Endothelial cell of hepatic sinusoid (primary cell): ENCODE results near the gene RGP1.

Source experiments
- in situ Hi-C: cut with HindIII; loops from 2 replicates; pipeline ENCODE4 v1.10.0; 2017; ENCODE audit warnings: low sequenced_read_pairs

Gene RGP1

DNA sequence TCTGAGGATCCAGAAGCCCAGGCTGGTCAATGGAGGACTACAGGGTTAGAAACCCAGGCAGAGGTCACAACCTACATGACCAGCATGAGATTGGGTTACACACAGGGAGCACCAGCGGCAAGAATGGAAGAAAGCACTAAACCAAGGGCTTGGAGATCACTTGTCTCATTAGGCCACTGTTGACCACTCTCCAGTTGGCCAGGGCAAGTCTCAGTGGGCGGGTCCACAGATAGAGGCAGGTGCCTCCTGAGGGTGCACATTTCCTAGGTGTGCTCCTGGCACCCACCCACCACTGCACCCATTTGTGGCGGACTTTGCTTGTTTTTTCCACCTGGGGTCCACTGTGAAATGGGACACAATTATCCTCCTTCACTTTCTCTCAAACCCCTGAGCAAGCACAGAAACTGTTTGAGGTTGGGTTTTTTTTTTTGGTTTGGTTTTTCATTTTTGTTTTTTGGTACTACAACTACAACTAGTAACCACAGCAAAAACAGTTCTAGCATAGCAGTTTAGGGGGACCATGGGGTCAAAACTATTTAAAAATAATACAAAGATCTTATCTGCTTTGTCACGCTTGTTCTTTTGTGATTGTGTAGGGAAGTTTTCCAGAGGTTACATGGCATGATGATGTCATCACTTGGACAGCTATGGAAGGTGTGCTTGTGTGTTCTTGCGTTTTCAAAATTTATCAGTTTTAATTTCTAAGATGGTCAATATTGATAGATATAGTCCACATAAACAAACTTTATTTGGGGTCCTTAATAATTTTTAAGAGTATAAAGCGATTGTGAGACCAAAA lies 48.4 kb downstream of the RGP1 start:
- in situ Hi-C loops, result no loop called here

DNA sequence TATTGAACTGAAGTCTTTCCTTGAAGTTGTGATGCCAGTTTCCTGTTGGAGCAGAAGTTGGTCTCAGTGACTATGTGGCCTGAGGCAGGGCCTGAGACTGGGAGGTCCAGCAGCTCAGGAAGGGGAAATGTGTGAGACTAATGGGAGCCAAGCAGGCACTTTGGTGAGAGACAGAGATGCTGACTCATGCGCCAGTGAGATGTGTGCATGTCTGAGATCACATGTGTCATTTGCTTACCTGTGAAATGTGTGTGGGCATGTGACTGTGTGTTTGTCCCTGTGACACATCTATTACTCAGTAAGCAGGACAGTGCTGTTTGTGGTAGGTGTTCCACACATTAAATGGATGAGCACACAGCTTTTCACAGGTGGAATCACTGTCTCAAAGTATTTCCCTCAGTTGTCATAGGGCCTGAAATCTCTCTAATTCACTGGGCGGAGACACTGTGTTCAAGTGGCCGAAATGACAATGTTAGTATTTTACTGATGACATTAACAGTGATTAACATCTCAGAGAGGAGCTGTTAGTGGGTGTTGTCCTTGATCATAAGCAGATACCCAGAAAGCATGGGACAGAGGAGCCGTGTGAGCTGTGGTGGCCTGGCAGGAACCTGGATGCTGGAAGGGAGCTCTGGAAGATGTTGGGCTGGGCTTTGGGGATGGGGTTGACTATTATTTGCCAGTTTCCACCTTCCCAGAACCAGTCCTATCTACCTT lies 49.7 kb downstream of the RGP1 start:
- in situ Hi-C loops, result no loop called here

DNA sequence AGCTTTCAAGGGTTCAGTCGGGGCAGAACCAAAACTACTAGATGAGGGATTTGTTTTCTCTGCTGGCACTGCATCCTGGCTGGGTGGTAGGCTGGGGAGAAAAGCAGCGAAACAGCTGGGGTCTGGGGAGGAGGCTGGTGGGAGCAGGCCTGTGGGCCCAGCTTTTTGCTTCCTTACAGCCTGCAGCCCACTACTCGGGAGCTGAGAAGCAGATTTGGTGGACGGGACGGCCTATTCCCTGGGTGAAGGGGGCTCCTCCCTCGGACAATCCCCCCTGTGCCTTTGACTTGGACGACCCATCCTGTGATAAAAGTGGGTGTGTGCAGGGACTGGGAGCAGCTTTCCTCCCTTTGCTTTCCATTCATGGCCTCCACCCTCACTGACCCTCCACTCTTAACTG lies 51.4 kb downstream of the RGP1 start:
- in situ Hi-C loops, result no loop called here

DNA sequence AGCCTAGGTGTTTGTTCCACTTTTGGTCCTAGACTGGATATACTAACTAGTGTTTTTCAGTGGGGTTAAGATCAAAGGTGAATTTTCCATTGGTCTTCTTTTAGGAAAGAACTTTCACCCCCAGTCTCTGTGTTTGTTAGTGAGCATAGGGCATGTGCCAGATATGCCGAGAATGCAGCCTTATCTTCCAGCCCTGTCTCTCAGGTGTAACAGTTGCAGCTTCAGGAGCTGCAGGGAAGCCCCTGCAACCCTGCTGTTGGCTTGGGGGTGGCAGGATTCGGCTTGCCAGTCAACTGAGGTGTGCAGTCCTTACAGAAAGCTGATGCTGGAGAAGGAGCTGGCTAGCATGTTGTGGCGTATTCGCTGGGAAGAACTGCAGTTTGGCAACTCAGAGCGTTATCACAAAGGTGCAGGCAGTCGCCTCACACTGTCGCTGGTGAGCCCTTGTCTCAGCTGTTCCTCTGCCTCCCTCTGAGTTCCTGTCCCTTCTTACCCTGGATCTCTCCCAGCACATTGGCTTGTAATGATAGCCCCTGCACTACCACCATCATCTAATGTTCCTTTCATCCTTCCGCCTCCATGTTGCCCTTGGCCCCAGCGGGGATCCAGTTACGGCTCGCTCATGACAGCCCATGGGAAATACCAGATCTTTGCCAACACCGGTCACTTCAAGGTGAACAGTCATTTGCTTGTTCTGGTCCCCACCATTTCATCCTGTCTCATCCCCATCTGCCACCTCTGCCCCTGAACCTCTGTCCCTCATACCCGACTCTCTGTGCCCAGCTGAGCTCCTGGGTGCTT lies 52.4 kb downstream of the RGP1 start:
- in situ Hi-C loops, result no loop called here

DNA sequence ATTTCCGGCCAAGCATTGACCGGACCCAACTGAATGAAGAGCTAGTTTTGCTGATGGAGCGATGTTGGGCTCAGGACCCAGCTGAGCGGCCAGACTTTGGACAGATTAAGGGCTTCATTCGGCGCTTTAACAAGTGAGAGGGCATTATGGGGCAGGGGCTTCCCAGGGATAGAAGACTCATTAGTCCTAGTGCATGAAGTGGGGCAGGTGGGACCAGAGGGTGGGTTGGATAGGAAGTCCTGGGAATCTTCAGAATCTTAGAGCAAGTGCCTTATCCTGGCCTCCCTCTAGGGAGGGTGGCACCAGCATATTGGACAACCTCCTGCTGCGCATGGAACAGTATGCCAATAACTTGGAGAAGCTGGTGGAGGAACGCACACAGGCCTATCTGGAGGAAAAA lies 57.0 kb downstream of the RGP1 start:
- in situ Hi-C loops, result loop anchor here (5.0 kb wide), 1 partner anchor 101 kb away; the partner anchor contains the start of genes HRCT1 and SPAAR
